Liver (tissue), 9 donors: Measurements from ENCODE around the gene NRSN2. TPM values are rescaled to one million over a fixed set of nuclear protein-coding genes. Genes with fewer than 3 reads are reported as not detected.

Experiments used
- DNase-seq: peaks from one replicate; pipeline ENCODE4 v3.0.0-alpha.2; 2017; ENCODE audit warnings: low spot score
- H3K27ac ChIP-seq, 2 donors: one replicate each; pipeline ENCODE4 v1.7.0; 2013; ENCODE audit warnings: inconsistent platforms in 2 of 2, low read length in 2 of 2, control low read depth in 1 of 2, low read depth in 1 of 2, mild to moderate bottlenecking in 1 of 2
- H3K27me3 ChIP-seq, 4 donors: one replicate each; pipeline versions ENCODE4 v1.6.1 to v1.7.0; 2013; ENCODE audit warnings: low read length in 3 of 4, inconsistent platforms in 1 of 4, mild to moderate bottlenecking in 1 of 4, moderate library complexity in 1 of 4; ENCODE audit not compliant: control insufficient read depth in 4 of 4, insufficient read depth in 4 of 4
- H3K36me3 ChIP-seq, 4 donors: one replicate each; pipeline versions ENCODE4 v1.6.1 to v1.7.0; 2013; ENCODE audit warnings: low read length in 3 of 4, mild to moderate bottlenecking in 3 of 4, low read depth in 1 of 4, moderate library complexity in 1 of 4; ENCODE audit not compliant: control insufficient read depth in 4 of 4, insufficient read depth in 3 of 4
- H3K4me1 ChIP-seq, 4 donors: one replicate each; pipeline versions ENCODE4 v1.6.1 to v1.7.0; 2013; ENCODE audit warnings: low read length in 3 of 4, mild to moderate bottlenecking in 3 of 4, moderate library complexity in 1 of 4; ENCODE audit not compliant: control insufficient read depth in 4 of 4, insufficient read depth in 4 of 4
- H3K4me3 ChIP-seq, 3 donors: one replicate each; pipeline versions ENCODE4 v1.6.1 to v1.7.0; 2013; ENCODE audit warnings: low read length in 3 of 3, control low read depth in 1 of 3, low read depth in 1 of 3, mild to moderate bottlenecking in 1 of 3
- H3K9ac ChIP-seq, 2 donors: one replicate each; pipeline ENCODE4 v1.7.0; 2013; ENCODE audit warnings: low read length in 2 of 2, mild to moderate bottlenecking in 2 of 2, moderate library complexity in 2 of 2, control low read depth in 1 of 2, low read depth in 1 of 2
- H3K9me3 ChIP-seq, 4 donors: one replicate each; pipeline versions ENCODE4 v1.6.1 to v1.7.0; 2013; ENCODE audit warnings: low read length in 3 of 4; ENCODE audit not compliant: control insufficient read depth in 4 of 4
- EGR1 ChIP-seq, 2 donors: IDR thresholded peaks; 2 replicates each; pipeline ENCODE4 v1.6.1; 2016 to 2018; ENCODE audit warnings: antibody characterized with exemption in 2 of 2, low read depth in 2 of 2
- FOXA1 ChIP-seq: IDR thresholded peaks from 2 replicates; pipeline ENCODE4 v1.6.1; 2016; ENCODE audit warnings: antibody characterized with exemption
- FOXA2 ChIP-seq: IDR thresholded peaks from 2 replicates; pipeline ENCODE4 v1.6.1; 2016; ENCODE audit warnings: antibody characterized with exemption
- GABPA ChIP-seq, 2 donors: IDR thresholded peaks in 1 of 2; conservative IDR thresholded peaks in 1 of 2; 2 replicates each; pipeline ENCODE4 v1.6.1; 2016; ENCODE audit warnings: antibody characterized with exemption in 2 of 2, mild to moderate bottlenecking in 1 of 2, moderate library complexity in 1 of 2
- HNF4A ChIP-seq, 2 donors: conservative IDR thresholded peaks; 2 replicates each; pipeline ENCODE4 v1.6.1; 2016; ENCODE audit warnings: antibody characterized with exemption in 2 of 2, mild to moderate bottlenecking in 2 of 2
- HNF4G ChIP-seq: IDR thresholded peaks from 2 replicates; pipeline ENCODE4 v1.6.1; 2016; ENCODE audit warnings: antibody characterized with exemption
- JUND ChIP-seq, 2 donors: IDR thresholded peaks; 2 replicates each; pipeline ENCODE4 v1.6.1; 2016; ENCODE audit warnings: antibody characterized with exemption in 2 of 2
- MAX ChIP-seq: IDR thresholded peaks from 2 replicates; pipeline ENCODE4 v1.6.1; 2016; ENCODE audit warnings: antibody characterized with exemption
- NR2F2 ChIP-seq: IDR thresholded peaks from 2 replicates; pipeline ENCODE4 v1.6.1; 2016; ENCODE audit warnings: antibody characterized with exemption
- RAD21 ChIP-seq, 2 donors: IDR thresholded peaks; 2 replicates each; pipeline ENCODE4 v1.6.1; 2016; ENCODE audit warnings: antibody characterized with exemption in 2 of 2, mild to moderate bottlenecking in 2 of 2
- REST ChIP-seq: IDR thresholded peaks from 2 replicates; pipeline ENCODE4 v1.6.1; 2016; ENCODE audit warnings: antibody characterized with exemption, mild to moderate bottlenecking
- RXRA ChIP-seq, 2 donors: IDR thresholded peaks; 2 replicates each; pipeline ENCODE4 v1.6.1; 2017 to 2018; ENCODE audit warnings: antibody characterized with exemption in 2 of 2, mild to moderate bottlenecking in 1 of 2
- SP1 ChIP-seq: IDR thresholded peaks from 2 replicates; pipeline ENCODE4 v1.6.1; 2018; ENCODE audit warnings: antibody characterized with exemption, mild to moderate bottlenecking
- TAF1 ChIP-seq: conservative IDR thresholded peaks from 2 replicates; pipeline ENCODE4 v1.6.1; 2016; ENCODE audit warnings: antibody characterized with exemption, mild to moderate bottlenecking
- YY1 ChIP-seq: IDR thresholded peaks from 2 replicates; pipeline ENCODE4 v1.6.1; 2016; ENCODE audit warnings: antibody characterized with exemption, mild to moderate bottlenecking
- ZBTB33 ChIP-seq: IDR thresholded peaks from 2 replicates; pipeline ENCODE4 v1.6.1; 2016; ENCODE audit warnings: antibody characterized with exemption
- WGBS: extraction: QIAGEN DNeasy Blood & Tissue Kit; methylation state at CpG from one replicate; pipeline ENCODE4 v1.1.7; 2013; 5-methylcytosine and 5-hydroxymethylcytosine counted together
- polyA plus RNA-seq, 2 donors: library from polyadenylated mRNA; stranded (reverse) in 1 of 2; unstranded in 1 of 2; fragments of 200-250 nt in 1 of 2; fragments of >200 nt in 1 of 2; fragmentation: Nextera tagmentation in 1 of 2; extraction: Ambion mirVana in 1 of 2; gene quantifications; one replicate each; pipeline versions ENCODE4 v1.2.1 to v1.2.3, GENCODE V29; 2013 to 2015
- total RNA-seq, 2 donors: library from RNA; depleted of rRNA; stranded (reverse); fragments of >200 nt; gene quantifications; one replicate each; pipeline ENCODE4 v1.2.3, GENCODE V29; 2014
- TF ChIP-seq, protein P1 (sequence below): fragments of 150-350 bp; IDR thresholded peaks from 2 replicates; pipeline ENCODE4 v1.5.1; 2017; ENCODE audit warnings: improper control_type of control experiment, low read depth, low read length; ENCODE audit not compliant: missing input control
- TF ChIP-seq, protein P2 (sequence below): IDR thresholded peaks from 2 replicates; pipeline ENCODE4 v1.6.1; 2016; ENCODE audit warnings: antibody characterized with exemption
- donor health status: healthy.
- donor health status: healthy.
- donor health status: healthy.
- donor health status: healthy.
- donor health status: healthy.

Gene NRSN2
- total and polyA plus RNA-seq, 4 donors = 1.9 to 12.0 (median 4.7) TPM

DNA sequence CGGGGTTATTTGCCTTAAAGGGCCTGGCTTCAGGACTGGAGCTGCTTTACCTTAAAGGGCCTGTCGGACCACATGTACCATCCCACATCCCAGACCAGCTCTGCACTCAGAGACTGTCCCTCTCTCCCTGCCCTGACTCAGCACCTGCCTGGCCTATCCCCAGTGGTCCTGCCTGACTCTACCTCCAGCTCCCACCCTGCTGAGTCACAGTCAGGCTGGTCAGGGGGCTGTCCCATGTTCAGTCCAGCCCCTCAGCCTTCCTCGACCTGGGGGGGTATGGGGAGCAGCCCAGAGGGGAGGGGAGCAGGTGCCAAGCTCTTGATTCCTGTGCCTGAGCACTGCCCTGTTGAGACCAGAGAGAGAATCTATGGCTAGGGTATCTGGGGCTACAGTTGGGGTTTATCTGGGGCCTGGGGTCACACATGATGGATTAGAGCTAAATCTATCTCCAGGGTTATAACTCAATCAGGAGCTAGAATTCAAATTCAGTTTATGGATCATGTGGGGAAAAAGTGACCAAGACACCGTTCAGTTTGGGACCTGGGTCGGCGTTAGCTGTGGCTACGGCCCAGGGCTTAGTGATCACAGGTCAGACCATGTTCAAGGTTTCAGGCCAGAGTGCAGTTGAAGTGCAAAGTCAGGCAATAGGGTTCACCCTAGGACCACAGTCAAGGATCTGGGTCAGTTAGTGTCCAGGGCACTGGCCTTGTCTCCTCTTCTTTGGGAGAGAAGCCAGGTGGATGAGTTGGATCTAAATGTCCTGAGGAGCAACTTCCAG is 24.3 kb downstream of the NRSN2 start:
- TF ChIP-seq EGR1 (IDR thresholded peaks at IDR 0.05; ENCODE audit: low read depth in 2 of 2) (peak in 1 of 2 donors; percentile 6), HNF4G (peak; percentile 58), MAX (no peak), RXRA (IDR thresholded peaks at IDR 0.05) (peak; percentile 95 to 98), HNF4A (conservative IDR thresholded peaks at IDR 0.05) (peak in 1 of 2 donors; percentile 86), ZBTB33 (peak; percentile 45), JUND (IDR thresholded peaks at IDR 0.05) (peak in 1 of 2 donors; percentile 59), RAD21 (IDR thresholded peaks at IDR 0.05) (no peak)
- no peak for DNase-seq
- H3K4me3 ChIP-seq = no peak overlapping the region
- H3K9ac ChIP-seq = peak overlapping the region in 1 of 2 donors; percentile 70
- 50% methylated on average over 7 of the region's 7 CpGs for WGBS
- H3K4me1 ChIP-seq = peaks cover 12 to 38% (median 29%) of the 10 kb centered on the region in 4 donors
- H3K27me3 ChIP-seq = no peaks in the 10 kb centered on the region
- H3K27ac ChIP-seq = peak overlapping the region; percentile 81 to 91
- no peaks in the 10 kb centered on the region for H3K9me3 ChIP-seq
- H3K36me3 ChIP-seq = no peaks in the 10 kb centered on the region

GRCh38 chr20:371755-372542 is 25.0 kb downstream of the NRSN2 start:
- Histone ChIP-seq H3K36me3 (no peaks in the 10 kb centered on the region), H3K9me3 (no peaks in the 10 kb centered on the region), H3K9ac (peak overlapping the region in 1 of 2 donors; percentile 71), H3K4me3 (no peak overlapping the region), H3K27ac (peak overlapping the region; percentile 81 to 91), H3K27me3 (no peaks in the 10 kb centered on the region), H3K4me1 (peaks cover 12 to 38% (median 29%) of the 10 kb centered on the region in 4 donors)
- WGBS = 37% methylated on average over 10 of the region's 10 CpGs
- TF ChIP-seq, protein P1, sequence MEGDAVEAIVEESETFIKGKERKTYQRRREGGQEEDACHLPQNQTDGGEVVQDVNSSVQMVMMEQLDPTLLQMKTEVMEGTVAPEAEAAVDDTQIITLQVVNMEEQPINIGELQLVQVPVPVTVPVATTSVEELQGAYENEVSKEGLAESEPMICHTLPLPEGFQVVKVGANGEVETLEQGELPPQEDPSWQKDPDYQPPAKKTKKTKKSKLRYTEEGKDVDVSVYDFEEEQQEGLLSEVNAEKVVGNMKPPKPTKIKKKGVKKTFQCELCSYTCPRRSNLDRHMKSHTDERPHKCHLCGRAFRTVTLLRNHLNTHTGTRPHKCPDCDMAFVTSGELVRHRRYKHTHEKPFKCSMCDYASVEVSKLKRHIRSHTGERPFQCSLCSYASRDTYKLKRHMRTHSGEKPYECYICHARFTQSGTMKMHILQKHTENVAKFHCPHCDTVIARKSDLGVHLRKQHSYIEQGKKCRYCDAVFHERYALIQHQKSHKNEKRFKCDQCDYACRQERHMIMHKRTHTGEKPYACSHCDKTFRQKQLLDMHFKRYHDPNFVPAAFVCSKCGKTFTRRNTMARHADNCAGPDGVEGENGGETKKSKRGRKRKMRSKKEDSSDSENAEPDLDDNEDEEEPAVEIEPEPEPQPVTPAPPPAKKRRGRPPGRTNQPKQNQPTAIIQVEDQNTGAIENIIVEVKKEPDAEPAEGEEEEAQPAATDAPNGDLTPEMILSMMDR = no peak
- TF ChIP-seq ZBTB33 = peak; percentile 76
- peak; percentile 70 to 85 for TF ChIP-seq JUND (IDR thresholded peaks at IDR 0.05)
- peak; percentile 78 for TF ChIP-seq YY1
- peak; percentile 88 to 95 for TF ChIP-seq HNF4A (conservative IDR thresholded peaks at IDR 0.05)
- TF ChIP-seq NR2F2 = peak; percentile 90
- TF ChIP-seq, protein P2, sequence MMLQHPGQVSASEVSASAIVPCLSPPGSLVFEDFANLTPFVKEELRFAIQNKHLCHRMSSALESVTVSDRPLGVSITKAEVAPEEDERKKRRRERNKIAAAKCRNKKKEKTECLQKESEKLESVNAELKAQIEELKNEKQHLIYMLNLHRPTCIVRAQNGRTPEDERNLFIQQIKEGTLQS = peak; percentile 95
- no peak for TF ChIP-seq TAF1
- TF ChIP-seq REST = no peak
- peak; percentile 48 to 49 for TF ChIP-seq RAD21 (IDR thresholded peaks at IDR 0.05)
- peak; percentile 94 to 98 for TF ChIP-seq RXRA (IDR thresholded peaks at IDR 0.05)
- TF ChIP-seq EGR1 (IDR thresholded peaks at IDR 0.05; ENCODE audit: low read depth in 2 of 2) = peak; percentile 51 to 60
- no peak for TF ChIP-seq FOXA1
- no peak for TF ChIP-seq GABPA (IDR thresholded peaks at IDR 0.05 in 1 of 2, conservative IDR thresholded peaks at IDR 0.05 in 1 of 2)
- no peak for TF ChIP-seq FOXA2
- TF ChIP-seq HNF4G = peak; percentile 73
- TF ChIP-seq SP1 = peak; percentile 97
- TF ChIP-seq MAX = peak; percentile 71
- DNase-seq = peak; percentile 76
